HepG2 (cell line): ENCODE data around the gene TMEM231. TPM values are rescaled to one million over a fixed set of nuclear protein-coding genes. Genes with fewer than 3 reads are reported as not detected.

Experiments
- ARNTL ChIP-seq: sonication (generic); formaldehyde crosslinking; IDR thresholded peaks from 2 replicates; pipeline ENCODE4 v1.4.0; 2020; ENCODE audit warnings: mild to moderate bottlenecking, missing genetic modification reagents
- CTCF ChIP-seq: sonication (generic); formaldehyde crosslinking; IDR thresholded peaks from 2 replicates; pipeline ENCODE4 v1.5.0; 2020; ENCODE audit warnings: mild to moderate bottlenecking, missing genetic modification reagents, moderate library complexity
- FOSL2 ChIP-seq: sonication (generic); formaldehyde crosslinking; IDR thresholded peaks from 2 replicates; pipeline ENCODE4 v1.4.0; 2020; ENCODE audit warnings: missing genetic modification reagents
- LRRFIP1 ChIP-seq: sonication (generic); formaldehyde crosslinking; conservative IDR thresholded peaks from 2 replicates; pipeline ENCODE4 v1.4.0; 2020; ENCODE audit warnings: missing genetic modification reagents
- MED1 ChIP-seq: sonication (generic); formaldehyde crosslinking; IDR thresholded peaks from 2 replicates; pipeline ENCODE4 v1.4.0; 2020; ENCODE audit warnings: missing genetic modification reagents
- MYC ChIP-seq: sonication (generic); formaldehyde crosslinking; IDR thresholded peaks from 2 replicates; pipeline ENCODE4 v1.9.0; 2021; ENCODE audit warnings: missing genetic modification reagents, borderline replicate concordance
- RARA ChIP-seq: IDR thresholded peaks from 2 replicates; pipeline ENCODE4 v1.6.1; 2016; ENCODE audit warnings: missing genetic modification reagents, missing compliant biosample characterization
- REPIN1 ChIP-seq: sonication (generic); formaldehyde crosslinking; IDR thresholded peaks from 2 replicates; pipeline ENCODE4 v1.8.0; 2022; ENCODE audit warnings: missing genetic modification reagents, low read depth, mild to moderate bottlenecking, borderline replicate concordance
- ZNF670 ChIP-seq: sonication (generic); formaldehyde crosslinking; IDR thresholded peaks from 2 replicates; pipeline ENCODE4 v1.8.0; 2022; ENCODE audit warnings: mild to moderate bottlenecking, missing genetic modification reagents, borderline replicate concordance
- polyA plus RNA-seq, 8 experiments: library from polyadenylated mRNA; depleted of rRNA in 3 of 8; stranded (reverse) in 7 of 8; unstranded in 1 of 8; fragments of >200 nt; fragmentation: Illumina TruSeq in 4 of 8; extraction: Trizol in 4 of 8; gene quantifications; 2 replicates each; pipeline versions ENCODE4 v1.2.1 to v1.2.3, GENCODE V29; 2011 to 2016; ENCODE audit warnings: low read depth in 4 of 8, missing spikeins in 1 of 8, mixed read lengths in 1 of 8; ENCODE audit not compliant: insufficient read depth in 1 of 8
- total RNA-seq, 5 experiments: library from RNA; depleted of rRNA; stranded (reverse); fragments of >200 nt; fragmentation: Illumina TruSeq; extraction: Trizol; gene quantifications; 2 replicates each; pipeline ENCODE4 v1.2.3, GENCODE V29; 2016; ENCODE audit warnings: low read depth in 1 of 5
- TF ChIP-seq, protein P1 (sequence below): sonication (generic); formaldehyde crosslinking; IDR thresholded peaks from 2 replicates; pipeline ENCODE4 v1.4.0; 2020; ENCODE audit warnings: missing genetic modification reagents

TMEM231 gene
- total and polyA plus RNA-seq, 2 of the 13 experiments (the other 11 are each of a cell fraction or from before 2014, with no cell fraction given): 3.5 to 7.4 TPM

DNA sequence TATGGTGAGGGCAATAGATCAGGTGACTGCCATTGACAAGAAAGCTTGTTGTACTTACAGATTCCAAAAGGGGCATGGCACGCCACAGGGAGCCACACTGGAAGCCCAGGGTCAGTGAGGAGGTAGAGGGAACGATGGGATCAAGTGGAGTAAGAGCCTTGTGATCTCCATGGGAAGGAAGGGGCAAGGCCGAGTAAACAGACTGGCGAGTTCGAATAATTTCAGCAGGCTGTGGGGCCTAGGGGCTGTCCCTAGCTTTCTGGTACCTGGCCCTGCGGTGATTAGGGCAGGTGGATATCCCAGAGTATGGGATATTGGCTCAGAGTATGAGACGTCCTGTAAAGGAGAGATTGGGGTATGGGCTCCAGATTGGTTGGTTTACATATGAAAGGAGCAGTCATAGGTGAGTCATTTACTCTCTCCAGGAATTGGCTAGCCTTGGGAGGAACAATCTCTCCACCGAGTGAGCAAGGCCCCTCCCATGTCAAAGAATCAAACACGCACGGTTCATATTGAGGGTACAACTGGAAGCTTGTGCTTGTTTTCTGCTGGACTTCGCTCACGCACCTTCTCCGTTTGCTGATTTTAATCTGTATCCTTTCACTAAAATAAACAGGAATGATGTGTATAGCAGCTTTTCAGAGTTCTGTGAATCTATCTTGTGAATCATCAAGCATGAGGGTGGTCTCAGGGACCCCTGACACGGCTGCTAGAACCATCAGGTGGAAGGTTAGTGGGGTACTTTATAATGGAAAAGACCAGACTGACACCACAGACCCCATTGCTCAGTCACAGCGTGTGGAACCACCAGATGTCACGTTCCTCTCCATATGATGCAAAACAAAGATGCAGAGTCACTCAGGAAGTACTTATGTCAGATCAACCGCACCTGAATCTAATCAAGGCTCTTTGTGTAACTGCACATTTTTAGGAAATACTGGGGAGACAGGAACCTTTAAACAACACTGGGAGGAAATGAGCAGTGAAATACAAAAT is 38.1 kb upstream of the TMEM231 start (continued):
- TF ChIP-seq CTCF (CRISPR knock-in tag): 0 out of 2 replicates have a peak, but pooled peaks have one; percentile 3
- TF ChIP-seq LRRFIP1 (CRISPR knock-in tag): no peak
- peak; percentile 91 for TF ChIP-seq FOSL2 (CRISPR knock-in tag)
- TF ChIP-seq, protein P1, sequence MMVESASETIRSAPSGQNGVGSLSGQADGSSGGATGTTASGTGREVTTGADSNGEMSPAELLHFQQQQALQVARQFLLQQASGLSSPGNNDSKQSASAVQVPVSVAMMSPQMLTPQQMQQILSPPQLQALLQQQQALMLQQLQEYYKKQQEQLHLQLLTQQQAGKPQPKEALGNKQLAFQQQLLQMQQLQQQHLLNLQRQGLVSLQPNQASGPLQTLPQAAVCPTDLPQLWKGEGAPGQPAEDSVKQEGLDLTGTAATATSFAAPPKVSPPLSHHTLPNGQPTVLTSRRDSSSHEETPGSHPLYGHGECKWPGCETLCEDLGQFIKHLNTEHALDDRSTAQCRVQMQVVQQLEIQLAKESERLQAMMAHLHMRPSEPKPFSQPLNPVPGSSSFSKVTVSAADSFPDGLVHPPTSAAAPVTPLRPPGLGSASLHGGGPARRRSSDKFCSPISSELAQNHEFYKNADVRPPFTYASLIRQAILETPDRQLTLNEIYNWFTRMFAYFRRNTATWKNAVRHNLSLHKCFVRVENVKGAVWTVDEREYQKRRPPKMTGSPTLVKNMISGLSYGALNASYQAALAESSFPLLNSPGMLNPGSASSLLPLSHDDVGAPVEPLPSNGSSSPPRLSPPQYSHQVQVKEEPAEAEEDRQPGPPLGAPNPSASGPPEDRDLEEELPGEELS (CRISPR knock-in tag): peak; percentile 69
- TF ChIP-seq MED1: 0 out of 2 replicates have a peak, but pooled peaks have one; percentile 28
- 0 out of 2 replicates have a peak, but pooled peaks have one; percentile 37 for TF ChIP-seq REPIN1 (CRISPR knock-in tag)
- TF ChIP-seq MYC (CRISPR knock-in tag): no peak
- 0 out of 2 replicates have a peak, but pooled peaks have one; percentile 39 for TF ChIP-seq ZNF670
- peak; percentile 44; the same call in 1 of the 2 replicates for TF ChIP-seq ARNTL (CRISPR knock-in tag)
- peak; percentile 83 for TF ChIP-seq RARA
